ENCODE data around the gene JMJD6.
A peak's percentile ranks its signal among the peaks of the same experiment; 100 is the strongest.
"Not testable (repeated sequence)": the region's sequence is repeated elsewhere in the genome, so short reads cannot be mapped to it uniquely, and the experiment has no call there.

JMJD6 gene

DNA sequence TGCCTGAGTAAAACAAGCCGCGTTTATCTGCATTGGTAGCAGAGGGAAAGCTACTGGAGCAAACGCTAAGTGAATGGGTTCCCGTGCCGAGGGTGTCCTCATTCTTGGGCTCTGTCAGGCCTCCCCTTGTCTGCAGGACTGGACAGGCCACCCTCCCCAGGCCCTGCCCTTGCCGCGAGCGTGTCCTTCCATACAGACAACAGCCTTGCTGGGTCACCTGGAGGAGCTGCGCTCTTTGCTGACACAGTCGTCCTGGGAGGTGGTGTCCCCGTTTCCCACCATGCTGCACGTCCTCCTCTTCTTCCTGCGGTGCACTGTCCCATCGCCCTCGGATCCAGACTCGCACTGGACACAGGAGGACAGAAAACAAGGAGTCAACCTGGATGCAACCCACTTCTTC lies 7.9 kb downstream of the JMJD6 start:
- DNase-seq (ENCODE audit: low read depth in 2 of 3, low spot score in 2 of 3) = no peak

DNA sequence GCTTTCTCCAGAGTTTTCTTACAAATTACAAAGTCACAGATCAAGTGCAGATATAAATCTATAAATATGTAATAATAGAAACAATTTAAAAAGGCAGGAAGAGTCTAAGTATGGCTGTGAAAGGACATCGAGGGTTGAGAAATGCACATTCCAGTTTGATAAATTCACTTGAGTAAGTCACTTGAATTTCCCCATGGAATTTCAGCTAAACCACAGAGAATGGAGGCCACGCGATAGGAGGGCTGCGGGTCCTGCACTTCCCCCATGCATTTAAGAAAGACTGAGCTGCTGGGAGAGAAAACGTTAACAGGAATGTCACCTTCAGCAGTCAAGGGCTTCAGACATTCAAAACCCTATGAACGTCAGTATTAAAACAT lies 9.6 kb downstream of the JMJD6 start:
- no peak for DNase-seq (ENCODE audit: low read depth in 2 of 3, low spot score in 2 of 3)

DNA sequence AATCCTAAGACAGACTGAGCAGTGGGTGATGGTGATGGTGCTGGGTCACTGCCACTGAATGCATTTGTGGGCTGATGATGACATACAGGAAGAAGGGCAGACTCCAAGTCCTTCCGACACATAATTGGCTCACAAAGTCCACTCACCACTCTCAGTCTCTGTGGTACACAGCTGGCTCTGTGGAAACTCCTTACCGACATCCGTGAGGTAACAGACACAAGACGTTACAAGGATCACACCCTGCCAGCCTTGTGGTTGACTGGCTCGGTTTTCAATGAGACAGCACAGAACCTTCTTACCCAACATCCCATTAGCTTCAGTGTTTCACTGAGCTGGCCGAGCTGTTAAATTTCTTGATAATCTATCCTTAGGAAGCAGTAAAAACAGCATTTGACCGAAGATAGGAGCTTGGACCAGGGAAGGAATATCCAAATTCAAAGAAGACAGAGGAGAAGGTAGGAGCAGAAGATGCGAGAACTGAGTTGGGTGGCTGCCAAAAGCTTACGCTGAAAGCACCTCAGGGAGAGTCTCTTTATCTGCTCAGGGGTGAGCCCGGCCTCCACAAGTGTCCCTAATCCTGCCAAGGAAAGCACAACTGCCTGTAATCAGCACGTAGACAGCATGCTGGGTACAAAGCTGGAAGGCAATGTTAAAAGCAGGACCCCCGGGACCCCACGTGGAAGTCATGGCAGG lies 10.1 kb downstream of the JMJD6 start:
- peak in 1 of 3 experiments; percentile 57 for DNase-seq (ENCODE audit: low read depth in 2 of 3, low spot score in 2 of 3)

DNA sequence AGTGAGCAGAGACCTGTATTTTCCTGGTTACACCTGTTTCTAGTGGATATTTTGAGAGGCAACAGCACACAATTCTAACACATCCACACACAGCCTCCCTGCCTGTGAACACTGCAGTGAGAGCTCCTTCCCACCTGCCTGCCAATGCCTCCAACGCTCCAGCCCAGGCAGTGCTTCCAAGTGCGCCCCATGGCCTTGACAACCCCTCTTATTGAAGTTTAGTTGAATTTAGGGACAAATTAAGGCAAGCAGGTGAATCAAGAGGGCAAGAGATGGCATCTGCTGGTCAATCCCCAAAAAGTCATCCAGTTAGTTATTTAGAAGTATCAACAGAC lies 10.9 kb downstream of the JMJD6 start:
- no peak for DNase-seq (ENCODE audit: low read depth in 2 of 3, low spot score in 2 of 3)

DNA sequence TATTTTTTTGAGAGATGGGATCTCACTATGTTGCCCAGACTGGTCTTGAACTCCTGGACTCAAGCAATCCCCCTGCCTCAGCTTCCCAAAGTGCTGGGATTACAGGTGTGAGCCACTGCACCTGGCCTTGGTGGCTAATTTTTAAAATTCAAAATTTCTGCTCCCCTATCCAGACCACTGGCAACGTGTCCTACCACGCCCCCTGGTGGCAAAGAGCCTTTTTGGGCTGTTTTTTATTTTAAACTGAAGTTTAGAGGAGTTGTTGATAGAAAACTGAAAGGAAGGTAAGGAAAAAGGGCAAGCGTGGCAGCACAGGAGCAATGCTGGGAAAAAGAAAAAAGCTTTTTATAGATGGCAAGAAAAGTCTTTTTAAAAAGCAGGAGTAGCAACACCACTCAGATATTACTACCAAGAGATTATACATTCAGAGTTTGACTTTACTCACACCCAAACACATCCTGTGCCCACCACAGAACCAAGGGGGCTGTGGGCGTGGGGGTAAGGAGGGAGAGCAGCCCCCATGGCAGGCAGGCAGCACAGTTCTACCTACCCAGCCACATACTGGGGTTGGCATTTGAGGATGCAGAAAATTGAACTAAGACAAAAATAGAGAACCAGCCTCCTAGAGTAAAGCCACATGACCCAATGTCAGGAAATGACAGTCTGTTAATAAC lies 11.4 kb downstream of the JMJD6 start:
- DNase-seq (ENCODE audit: low read depth in 2 of 3, low spot score in 2 of 3) = peak in 2 of 3 experiments; percentile 69 to 72

GRCh38 chr17:76714336-76714735 lies 12.1 kb downstream of the JMJD6 start:
- DNase-seq (ENCODE audit: low read depth in 2 of 3, low spot score in 2 of 3) = no peak

DNA sequence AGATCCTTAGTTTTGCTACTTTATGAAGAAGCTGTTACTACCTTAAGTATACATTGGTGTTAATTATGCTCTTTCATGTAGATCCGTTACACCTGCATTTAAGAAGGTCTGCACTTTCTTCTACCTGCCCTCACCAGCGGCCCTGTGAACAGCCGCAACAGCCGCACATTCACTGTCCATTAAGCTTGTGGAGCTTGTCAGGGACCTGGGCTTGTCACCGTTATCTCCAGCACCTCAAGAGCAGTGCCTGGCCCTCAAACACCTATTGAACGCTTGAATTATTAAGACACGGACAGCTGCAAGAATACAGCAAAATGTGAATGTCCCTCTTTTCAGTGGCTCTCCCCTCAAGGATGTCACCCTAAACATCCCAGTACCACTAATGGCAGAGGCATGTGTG lies 12.6 kb downstream of the JMJD6 start:
- DNase-seq (ENCODE audit: low read depth in 2 of 3, low spot score in 2 of 3) = no peak

- not testable (repeated sequence) for DNase-seq (ENCODE audit: low read depth in 2 of 3, low spot score in 2 of 3)
Observed at GRCh38 chr17:76712321-76712720, 14.1 kb downstream of the JMJD6 start.

- peak in 2 of 3 experiments; percentile 40 to 49 for DNase-seq (ENCODE audit: low read depth in 2 of 3, low spot score in 2 of 3)
Observed at GRCh38 chr17:76710863-76711611, 15.4 kb downstream of the JMJD6 start, which contains the start of gene MXRA7. Gene MXRA7 (minus strand): TSS chr17:76710965. CDS start chr17:76710946, 19 bp downstream.

DNA sequence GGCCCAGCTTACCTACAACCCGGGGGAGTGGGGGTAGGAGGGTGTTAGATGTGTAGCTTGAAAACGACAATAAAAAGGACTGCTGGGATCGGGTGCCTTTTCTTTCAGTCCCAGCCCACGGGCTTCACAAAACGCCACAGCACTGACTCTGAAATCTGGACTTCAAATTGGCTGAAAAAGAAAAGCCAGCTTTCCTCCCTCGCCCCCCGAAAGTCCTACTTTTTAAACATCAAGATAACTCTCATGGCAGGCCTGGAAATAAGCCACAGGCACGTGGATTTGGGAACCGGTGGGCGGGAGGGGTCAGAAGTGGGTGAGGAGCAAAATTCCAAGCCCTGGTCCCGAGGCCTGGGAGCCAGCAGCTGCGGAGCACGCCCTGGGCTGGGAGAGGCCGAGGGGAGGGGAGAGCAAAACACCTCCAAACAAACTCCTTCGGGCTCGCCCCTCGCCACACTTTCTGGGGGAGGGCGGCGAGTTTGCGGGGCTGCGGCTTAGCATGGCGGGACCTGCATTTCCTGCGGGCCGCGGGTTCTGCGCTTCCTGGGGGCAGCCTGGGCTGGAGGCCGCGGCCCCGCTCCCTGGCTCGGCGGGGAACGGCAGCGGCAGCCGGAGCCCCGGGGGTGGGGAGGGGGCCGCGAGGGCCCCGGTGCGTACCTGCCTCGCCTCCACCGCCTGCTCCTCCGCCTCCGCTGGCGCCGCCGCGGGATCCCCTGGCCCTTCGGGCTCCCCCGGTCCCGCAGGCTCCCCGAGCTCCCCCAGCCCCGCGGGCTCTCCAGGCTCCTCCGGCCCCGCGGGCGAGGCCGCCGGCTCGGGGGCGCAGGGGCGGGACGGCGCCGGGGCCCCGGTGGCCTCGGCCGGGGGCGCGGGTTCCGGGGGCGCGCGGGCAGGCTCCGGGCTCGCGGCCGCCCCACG lies 16.2 kb downstream of the JMJD6 start:
- DNase-seq (ENCODE audit: low read depth in 2 of 3, low spot score in 2 of 3) = not testable (repeated sequence)

DNA sequence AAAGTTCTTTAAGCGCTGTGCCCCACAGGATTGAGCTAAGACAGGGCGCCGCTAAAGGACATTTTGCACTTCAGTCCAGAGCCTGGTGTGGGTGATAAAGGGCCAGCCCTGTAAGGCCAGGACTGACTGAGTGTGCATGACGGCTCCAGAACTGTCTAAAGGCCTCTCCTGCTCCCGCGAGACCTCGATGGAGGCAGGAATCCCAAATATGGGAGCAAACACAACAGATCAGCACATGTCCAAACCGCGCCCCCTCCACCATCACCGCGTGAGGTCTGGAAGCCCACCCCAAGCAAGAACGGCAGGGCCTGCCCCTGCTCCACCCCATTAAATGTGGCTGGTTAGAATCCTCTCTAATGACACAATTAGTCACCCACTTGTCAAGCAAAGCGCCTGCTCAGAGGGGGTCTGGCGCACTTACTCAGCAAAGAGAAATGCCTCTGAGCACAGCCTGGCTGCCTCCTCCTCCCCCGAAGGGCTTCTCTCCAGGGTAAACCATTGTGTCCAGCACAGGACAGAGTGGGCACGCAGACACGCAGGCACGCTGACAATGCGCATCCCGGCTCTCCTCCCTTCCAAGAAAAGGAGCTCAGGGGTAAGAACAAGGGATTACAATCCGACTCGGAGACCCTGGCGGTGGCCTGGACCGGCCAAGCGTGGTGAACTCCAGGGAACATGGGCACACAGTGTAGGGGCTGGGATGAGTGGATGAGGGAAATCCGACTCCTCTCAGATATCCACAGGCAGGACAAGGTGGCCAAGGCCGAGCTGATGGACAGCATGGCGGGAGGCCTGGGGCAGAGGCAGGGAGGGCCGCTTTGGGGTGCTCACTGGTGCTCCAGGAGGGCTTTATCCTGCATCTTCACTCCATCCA lies 17.1 kb downstream of the JMJD6 start:
- no peak for DNase-seq (ENCODE audit: low read depth in 2 of 3, low spot score in 2 of 3)

DNA sequence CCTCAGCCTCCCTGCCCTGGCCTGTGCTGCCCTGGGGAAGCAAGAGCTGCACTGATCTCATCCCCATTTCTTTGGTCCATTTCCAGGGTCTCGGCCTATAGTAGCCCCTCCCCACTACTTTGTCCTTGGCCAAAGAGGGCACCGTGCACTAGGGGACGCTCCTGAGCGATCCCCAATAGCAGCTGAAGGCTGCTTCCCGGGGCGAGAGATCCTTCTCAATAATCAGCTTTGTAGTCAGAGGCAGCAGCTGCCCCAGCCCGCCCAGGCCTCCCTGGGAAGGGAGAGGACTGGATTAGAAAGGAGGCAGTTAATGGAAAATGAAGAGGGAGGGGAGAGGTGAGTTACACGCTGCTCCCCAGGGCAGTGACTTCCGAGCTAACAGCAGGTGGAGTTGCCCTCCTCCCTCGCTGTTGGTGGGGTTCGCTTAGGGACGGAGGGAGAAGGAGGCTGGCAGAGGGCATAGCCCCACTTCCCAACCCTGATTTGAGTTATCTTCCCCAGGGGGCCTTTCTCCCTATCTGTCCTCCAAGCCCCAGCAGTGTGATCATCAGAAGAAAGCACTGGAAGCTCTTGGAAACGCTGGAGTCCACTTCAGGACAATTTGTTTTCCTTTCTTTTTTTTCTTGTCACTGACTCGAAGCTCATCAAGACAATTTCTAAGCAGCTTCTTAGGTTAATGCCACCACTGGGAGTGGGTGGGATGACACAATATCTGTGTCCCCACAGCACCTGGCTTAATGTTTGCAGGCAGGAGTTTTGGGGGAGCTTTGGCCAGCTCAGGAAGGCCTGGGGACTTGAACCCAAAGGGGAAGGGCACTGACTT lies 18.2 kb downstream of the JMJD6 start:
- DNase-seq (ENCODE audit: low read depth in 2 of 3, low spot score in 2 of 3) = no peak

GRCh38 chr17:76706817-76707216 lies 19.6 kb downstream of the JMJD6 start:
- DNase-seq (ENCODE audit: low read depth in 2 of 3, low spot score in 2 of 3) = no peak

- no peak for DNase-seq (ENCODE audit: low read depth in 2 of 3, low spot score in 2 of 3)
Observed at GRCh38 chr17:76704805-76705204, 21.6 kb downstream of the JMJD6 start.

GRCh38 chr17:76702941-76703637 lies 23.3 kb downstream of the JMJD6 start:
- DNase-seq (ENCODE audit: low read depth in 2 of 3, low spot score in 2 of 3) = no peak

- DNase-seq (ENCODE audit: low read depth in 2 of 3, low spot score in 2 of 3) = no peak
Observed at GRCh38 chr17:76702076-76702475, 24.3 kb downstream of the JMJD6 start.

- no peak for DNase-seq (ENCODE audit: low read depth in 2 of 3, low spot score in 2 of 3)
Observed at GRCh38 chr17:76701471-76701967, 24.9 kb downstream of the JMJD6 start.

Data from activated CD8-positive, alpha-beta memory T cell treated with anti-CD3 and anti-CD28 coated beads for 48 hours (primary cell).